GM23248 (cell line): ENCODE results near the gene PLEKHA4.

Experiments
- EZH2 ChIP-seq: fragments of 200-600 bp; sonication (generic); IDR thresholded peaks from 2 replicates; pipeline ENCODE4 v1.6.1; 2018; ENCODE audit warnings: antibody characterized with exemption, mild to moderate bottlenecking; ENCODE audit not compliant: insufficient read depth, poor library complexity, severe bottlenecking
- EZH2phosphoT487 ChIP-seq: fragments of 200-600 bp; sonication (generic); IDR thresholded peaks from 2 replicates; pipeline ENCODE4 v1.6.1; 2018; ENCODE audit warnings: antibody characterized with exemption, moderate library complexity, mild to moderate bottlenecking, low read depth; ENCODE audit not compliant: insufficient read depth

DNA sequence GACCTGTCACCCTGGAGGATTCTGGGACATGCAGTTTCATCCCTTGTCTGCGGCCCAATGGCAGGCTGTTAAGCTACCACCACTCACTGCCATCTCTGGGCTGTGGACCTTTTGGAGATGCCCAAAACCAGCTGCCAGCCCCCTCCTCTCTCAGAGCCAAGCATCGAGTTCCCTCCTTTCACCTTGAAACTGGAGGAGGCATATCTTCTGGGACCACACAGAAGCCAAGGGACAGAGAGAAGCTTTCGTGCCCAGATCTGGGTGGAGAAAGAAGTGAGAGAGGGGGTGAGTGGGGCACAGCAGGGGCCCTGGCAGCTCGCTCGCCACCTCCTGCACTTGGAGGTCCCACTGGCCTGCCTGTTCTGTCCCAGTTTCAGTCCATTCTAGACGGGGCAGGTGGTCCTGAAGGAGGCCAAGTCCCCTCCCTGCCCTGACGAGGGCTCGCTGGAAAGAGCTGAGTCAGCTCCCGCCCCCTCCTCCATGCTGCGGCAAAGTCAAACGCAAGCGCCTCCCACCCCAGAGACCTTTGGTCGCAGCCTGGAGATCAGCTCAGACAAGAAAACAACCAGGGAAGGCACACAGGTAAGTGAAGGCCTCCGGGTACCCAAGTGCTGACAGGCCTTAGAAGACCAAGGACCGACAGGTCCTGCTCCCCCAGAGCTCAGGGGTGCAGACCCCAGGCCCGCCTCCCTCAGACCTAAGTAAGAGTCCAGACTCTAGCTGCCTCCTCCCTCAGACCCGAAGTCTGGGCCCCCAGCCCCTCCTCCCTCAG is 61.4 kb downstream of the PLEKHA4 start:
- no peak for TF ChIP-seq EZH2phosphoT487
- TF ChIP-seq EZH2, result no peak
